Hepatocyte (in vitro differentiated cells): ENCODE data around the gene PLXNC1. TPM values are rescaled to one million over a fixed set of nuclear protein-coding genes. Genes with fewer than 3 reads are reported as not detected.

Experiments
- DNase-seq: peaks from one replicate; pipeline ENCODE4 v3.0.0-alpha.2; 2016; ENCODE audit warnings: low spot score
- H2AFZ ChIP-seq: fragments of 200-600 bp; sonication (generic); 2 replicates; pipeline ENCODE4 v1.6.0; 2016; ENCODE audit warnings: antibody characterized with exemption, mild to moderate bottlenecking
- H3K27ac ChIP-seq: fragments of 200-600 bp; sonication (generic); 2 replicates; pipeline ENCODE4 v1.5.1; 2016; ENCODE audit warnings: mild to moderate bottlenecking
- H3K27me3 ChIP-seq: fragments of 200-600 bp; sonication (generic); 2 replicates; pipeline ENCODE4 v1.6.1; 2016
- H3K36me3 ChIP-seq: fragments of 200-600 bp; sonication (generic); replicated peaks from 2 replicates; pipeline ENCODE4 v1.5.1; 2016; ENCODE audit warnings: low read depth; ENCODE audit not compliant: insufficient read depth
- H3K4me1 ChIP-seq: fragments of 200-600 bp; sonication (generic); 2 replicates; pipeline ENCODE4 v1.5.1; 2016; ENCODE audit warnings: mild to moderate bottlenecking, moderate library complexity; ENCODE audit not compliant: insufficient read depth
- H3K4me2 ChIP-seq: fragments of 200-600 bp; sonication (generic); 2 replicates; pipeline ENCODE4 v1.6.0; 2016
- H3K4me3 ChIP-seq: fragments of 200-600 bp; sonication (generic); 2 replicates; pipeline ENCODE4 v1.5.1; 2016; ENCODE audit warnings: mild to moderate bottlenecking
- H3K79me2 ChIP-seq: fragments of 200-600 bp; sonication (generic); 2 replicates; pipeline ENCODE4 v1.6.0; 2017; ENCODE audit warnings: mild to moderate bottlenecking
- H3K9me2 ChIP-seq: fragments of 200-600 bp; sonication (generic); replicated peaks from 2 replicates; pipeline ENCODE4 v1.6.0; 2017; ENCODE audit warnings: mild to moderate bottlenecking; ENCODE audit not compliant: insufficient read depth
- H3K9me3 ChIP-seq: fragments of 200-600 bp; sonication (generic); 2 replicates; pipeline ENCODE4 v1.5.1; 2016; ENCODE audit warnings: low read depth, mild to moderate bottlenecking
- H4K20me1 ChIP-seq: fragments of 200-600 bp; sonication (generic); 2 replicates; pipeline ENCODE4 v1.6.0; 2016; ENCODE audit warnings: mild to moderate bottlenecking; ENCODE audit not compliant: insufficient read depth, poor library complexity, severe bottlenecking
- CTCF ChIP-seq: fragments of 200-600 bp; sonication (generic); IDR thresholded peaks from 2 replicates; pipeline ENCODE4 v1.5.1; 2016; ENCODE audit warnings: antibody characterized with exemption, mild to moderate bottlenecking; ENCODE audit not compliant: poor library complexity
- EZH2 ChIP-seq: fragments of 200-600 bp; sonication (generic); IDR thresholded peaks from 2 replicates; pipeline ENCODE4 v1.6.1; 2016; ENCODE audit warnings: antibody characterized with exemption, mild to moderate bottlenecking, borderline replicate concordance
- EZH2phosphoT487 ChIP-seq: fragments of 200-600 bp; sonication (generic); IDR thresholded peaks from one replicate; pipeline ENCODE4 v1.6.1; 2018; ENCODE audit warnings: antibody characterized with exemption, mild to moderate bottlenecking, low read depth, moderate library complexity; ENCODE audit not compliant: unreplicated experiment, severe bottlenecking
- WGBS: methylation state at CpG from one replicate; pipeline ENCODE4 v1.1.6; 2016; ENCODE audit warnings: low lambda C conversion rate; ENCODE audit errors: missing lambda C conversion rate; 5-methylcytosine and 5-hydroxymethylcytosine counted together
- polyA plus RNA-seq: library from polyadenylated mRNA; unstranded; fragments of >200 nt; fragmentation: Nextera tagmentation; extraction: Ambion mirVana; gene quantifications from 2 replicates; pipeline ENCODE4 v1.2.1, GENCODE V29; 2016
- total RNA-seq: library from RNA; depleted of rRNA; stranded (reverse); fragments of >200 nt; gene quantifications from 2 replicates; pipeline ENCODE4 v1.2.3, GENCODE V29; 2014

PLXNC1 gene
- total and polyA plus RNA-seq, 2 experiments from 2014 or later, result 6.7 to 23.2 TPM

DNA sequence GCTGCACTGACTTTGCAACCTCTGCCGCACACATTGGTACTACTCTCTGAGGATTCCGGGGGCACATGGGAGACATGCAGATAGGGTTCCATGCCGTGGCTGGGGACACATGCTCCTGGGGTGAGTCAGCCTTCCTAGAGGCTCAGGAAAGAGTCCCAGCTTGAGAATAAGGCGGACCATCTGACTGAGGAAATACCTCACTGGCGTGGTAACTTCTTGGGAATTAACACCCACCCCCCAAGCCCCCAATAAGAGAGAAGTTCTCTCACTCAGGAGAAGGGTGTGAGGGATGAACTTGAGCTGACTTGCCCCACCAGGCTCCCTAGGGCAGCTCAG, 23.2 kb downstream of the PLXNC1 start:
- no peaks in the 10 kb centered on the region for H3K9me2 ChIP-seq
- no peak for TF ChIP-seq EZH2
- TF ChIP-seq EZH2phosphoT487, result no peak
- no peak for TF ChIP-seq CTCF
- no peaks in the 10 kb centered on the region for H3K36me3 ChIP-seq
- no peak overlapping the region for H3K4me3 ChIP-seq
- peak overlapping the region; percentile 76 for H3K27ac ChIP-seq
- H3K4me1 ChIP-seq, result peaks cover 34% of the 10 kb centered on the region
- no peaks in the 10 kb centered on the region for H3K79me2 ChIP-seq
- no peaks in the 10 kb centered on the region for H3K27me3 ChIP-seq
- no peaks in the 10 kb centered on the region for H3K9me3 ChIP-seq
- no peaks in the 10 kb centered on the region for H4K20me1 ChIP-seq
- no peak overlapping the region for H3K4me2 ChIP-seq
- DNase-seq, result no peak
- H2AFZ ChIP-seq, result no peak overlapping the region
- WGBS, result 91% methylated on average over 5 of the region's 5 CpGs

GRCh38 chr12:94172031-94172430, 23.7 kb downstream of the PLXNC1 start:
- Histone ChIP-seq H3K4me3 (no peak overlapping the region), H2AFZ (no peak overlapping the region), H3K4me2 (peak overlapping the region; percentile 32), H4K20me1 (no peaks in the 10 kb centered on the region), H3K27ac (peak overlapping the region; percentile 76), H3K9me2 (no peaks in the 10 kb centered on the region), H3K36me3 (no peaks in the 10 kb centered on the region), H3K79me2 (no peaks in the 10 kb centered on the region), H3K9me3 (no peaks in the 10 kb centered on the region), H3K27me3 (no peaks in the 10 kb centered on the region), H3K4me1 (peaks cover 34% of the 10 kb centered on the region)
- 62% methylated on average over 5 of the region's 5 CpGs for WGBS
- TF ChIP-seq EZH2phosphoT487, result no peak
- no peak for TF ChIP-seq EZH2
- no peak for TF ChIP-seq CTCF
- DNase-seq, result no peak

DNA sequence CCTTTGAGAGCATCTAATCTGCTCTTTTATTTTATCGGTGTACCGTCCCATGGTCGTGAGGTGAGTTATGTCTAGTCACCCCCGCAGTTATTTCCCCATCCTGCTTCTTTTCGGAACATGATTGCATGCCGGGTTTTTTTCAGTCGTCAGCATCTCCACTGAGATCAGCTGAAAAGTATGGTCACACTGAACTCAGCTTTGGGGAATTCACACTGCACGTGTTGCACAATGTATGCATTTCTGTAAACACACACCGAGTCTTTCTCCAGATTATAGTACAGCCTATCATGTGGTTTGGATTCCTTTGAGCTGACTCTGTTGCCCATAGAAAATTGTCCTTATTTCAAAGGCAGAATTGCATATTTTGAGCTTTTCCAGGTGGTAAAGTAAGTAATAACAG, 24.6 kb downstream of the PLXNC1 start:
- H4K20me1 ChIP-seq, result no peaks in the 10 kb centered on the region
- H3K4me2 ChIP-seq, result peak overlapping the region; percentile 32
- H3K9me2 ChIP-seq, result no peaks in the 10 kb centered on the region
- DNase-seq, result peak; percentile 85
- H3K4me1 ChIP-seq, result peaks cover 34% of the 10 kb centered on the region
- no peaks in the 10 kb centered on the region for H3K27me3 ChIP-seq
- no peak overlapping the region for H2AFZ ChIP-seq
- TF ChIP-seq CTCF (no peak), EZH2 (no peak), EZH2phosphoT487 (no peak)
- WGBS, result 54% methylated on average over 9 of the region's 9 CpGs
- no peaks in the 10 kb centered on the region for H3K36me3 ChIP-seq
- H3K9me3 ChIP-seq, result no peaks in the 10 kb centered on the region
- H3K27ac ChIP-seq, result peak overlapping the region; percentile 76
- no peak overlapping the region for H3K4me3 ChIP-seq
- no peaks in the 10 kb centered on the region for H3K79me2 ChIP-seq

DNA sequence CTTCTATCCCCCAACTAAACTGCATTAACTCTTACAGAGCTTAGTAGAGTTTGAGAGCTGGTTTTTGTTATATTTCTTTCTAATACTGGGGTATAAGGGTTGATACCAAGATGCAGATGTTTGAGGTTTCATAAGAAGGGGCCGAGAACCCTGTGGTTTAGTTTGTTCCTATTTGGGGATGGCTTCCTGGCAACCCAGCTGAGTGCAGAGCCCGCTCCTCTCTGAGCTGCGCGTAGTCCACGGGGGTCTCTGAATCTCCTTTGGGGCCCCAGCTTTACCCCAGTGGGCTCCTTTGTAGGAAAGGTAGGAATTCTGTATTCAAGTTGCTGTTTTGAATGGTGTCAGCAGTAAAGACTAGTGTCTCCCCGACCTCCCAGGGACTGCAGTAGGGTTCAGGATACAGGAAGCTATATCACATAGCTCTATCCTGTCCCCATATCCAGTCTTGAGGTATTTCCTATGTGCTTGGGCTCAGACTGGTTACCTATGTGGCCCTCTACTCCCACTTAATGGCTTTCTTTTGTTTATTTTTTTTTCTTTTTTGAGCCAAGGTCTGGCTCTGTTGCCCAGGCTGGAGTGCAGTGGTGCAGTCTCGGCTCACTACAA, 25.4 kb downstream of the PLXNC1 start:
- no peaks in the 10 kb centered on the region for H3K36me3 ChIP-seq
- peaks cover 28% of the 10 kb centered on the region for H3K4me1 ChIP-seq
- no peak for TF ChIP-seq CTCF
- no peak for TF ChIP-seq EZH2phosphoT487
- TF ChIP-seq EZH2, result no peak
- H3K9me2 ChIP-seq, result no peaks in the 10 kb centered on the region
- H3K4me3 ChIP-seq, result no peak overlapping the region
- no peaks in the 10 kb centered on the region for H3K9me3 ChIP-seq
- WGBS, result 92% methylated on average over 7 of the region's 7 CpGs
- no peaks in the 10 kb centered on the region for H3K27me3 ChIP-seq
- no peak overlapping the region for H2AFZ ChIP-seq
- peak overlapping the region; percentile 16 for H3K4me2 ChIP-seq
- peak overlapping the region; percentile 69 for H3K27ac ChIP-seq
- DNase-seq, result no peak
- H3K79me2 ChIP-seq, result no peaks in the 10 kb centered on the region
- no peaks in the 10 kb centered on the region for H4K20me1 ChIP-seq
